ENCODE data around the gene CAND1.

- TF ChIP-seq POLR2AphosphoS5 (IDR thresholded peaks at IDR 0.05) (no peak), EP300 (IDR thresholded peaks at IDR 0.05) (peak; percentile 11), CTCF (IDR thresholded peaks at IDR 0.05) (peak in 1 of 7 experiments; percentile 3)
Observed at GRCh38 chr12:67269633-67270573, 745 bp downstream of the CAND1 start.
